GM23248 (cell line): ENCODE results near the gene TARBP1. TPM values are rescaled to one million over a fixed set of nuclear protein-coding genes. Genes with fewer than 3 reads are reported as not detected.
"Not testable (repeated sequence)": the region's sequence is repeated elsewhere in the genome, so short reads cannot be mapped to it uniquely, and the experiment has no call there.

Source experiments
- DNase-seq: peaks from one replicate; pipeline ENCODE4 v3.0.0-alpha.2; 2015
- H2AFZ ChIP-seq: fragments of 200-600 bp; sonication (generic); 2 replicates; pipeline ENCODE4 v1.6.1; 2016; ENCODE audit warnings: antibody characterized with exemption
- H3F3A ChIP-seq: fragments of 200-600 bp; sonication (generic); 2 replicates; pipeline ENCODE4 v1.6.1; 2016; ENCODE audit warnings: mild to moderate bottlenecking, antibody characterized with exemption, mixed run types; ENCODE audit not compliant: insufficient read depth
- H3K27ac ChIP-seq: fragments of 200-600 bp; sonication (generic); 2 replicates; pipeline ENCODE4 v1.5.1; 2016; ENCODE audit warnings: mild to moderate bottlenecking
- H3K27me3 ChIP-seq: fragments of 200-600 bp; sonication (generic); replicated peaks from 2 replicates; pipeline ENCODE4 v1.6.1; 2016; ENCODE audit warnings: mild to moderate bottlenecking; ENCODE audit not compliant: insufficient read depth
- H3K36me3 ChIP-seq: fragments of 200-600 bp; sonication (generic); 2 replicates; pipeline ENCODE4 v1.6.1; 2016; ENCODE audit warnings: low read depth, mild to moderate bottlenecking
- H3K4me1 ChIP-seq: fragments of 200-600 bp; sonication (generic); 2 replicates; pipeline ENCODE4 v1.6.1; 2016; ENCODE audit warnings: mild to moderate bottlenecking; ENCODE audit not compliant: insufficient read depth
- H3K4me2 ChIP-seq: fragments of 200-600 bp; sonication (generic); one replicate; pipeline ENCODE4 v1.6.1; 2016; ENCODE audit warnings: mild to moderate bottlenecking; ENCODE audit not compliant: unreplicated experiment
- H3K4me3 ChIP-seq: fragments of 200-600 bp; sonication (generic); 2 replicates; pipeline ENCODE4 v1.5.1; 2016; ENCODE audit warnings: mild to moderate bottlenecking
- H3K79me2 ChIP-seq: fragments of 200-600 bp; sonication (generic); 2 replicates; pipeline ENCODE4 v1.6.1; 2016; ENCODE audit warnings: mild to moderate bottlenecking; ENCODE audit not compliant: insufficient read depth
- H3K9ac ChIP-seq: fragments of 200-600 bp; sonication (generic); 2 replicates; pipeline ENCODE4 v1.6.1; 2016; ENCODE audit warnings: mild to moderate bottlenecking
- H3K9me2 ChIP-seq: fragments of 200-600 bp; sonication (generic); 2 replicates; pipeline ENCODE4 v1.6.1; 2016; ENCODE audit warnings: mixed run types, mild to moderate bottlenecking, moderate library complexity; ENCODE audit not compliant: insufficient read depth
- H3K9me3 ChIP-seq: fragments of 200-600 bp; sonication (generic); one replicate; pipeline ENCODE4 v1.6.1; 2017; ENCODE audit warnings: low read depth
- H4K20me1 ChIP-seq: fragments of 200-600 bp; sonication (generic); 2 replicates; pipeline ENCODE4 v1.6.0; 2016; ENCODE audit not compliant: insufficient read depth
- EZH2 ChIP-seq: fragments of 200-600 bp; sonication (generic); IDR thresholded peaks from 2 replicates; pipeline ENCODE4 v1.6.1; 2018; ENCODE audit warnings: antibody characterized with exemption, mild to moderate bottlenecking; ENCODE audit not compliant: insufficient read depth, poor library complexity, severe bottlenecking
- EZH2phosphoT487 ChIP-seq: fragments of 200-600 bp; sonication (generic); IDR thresholded peaks from 2 replicates; pipeline ENCODE4 v1.6.1; 2018; ENCODE audit warnings: antibody characterized with exemption, moderate library complexity, mild to moderate bottlenecking, low read depth; ENCODE audit not compliant: insufficient read depth
- WGBS, 2 experiments: methylation state at CpG; one replicate each; pipeline ENCODE4 v1.1.6; 2015 to 2017; ENCODE audit warnings: low lambda C conversion rate in 2 of 2, low coverage in 1 of 2; ENCODE audit errors: missing lambda C conversion rate in 2 of 2; 5-methylcytosine and 5-hydroxymethylcytosine counted together
- in situ Hi-C: fragments of 300-500 bp; cut with MboI; formaldehyde crosslinking; loops from 2 replicates; pipeline ENCODE4 v1.15.0; 2020
- polyA plus RNA-seq: library from polyadenylated mRNA; unstranded; fragments of >200 nt; fragmentation: Nextera tagmentation; extraction: Ambion mirVana; gene quantifications from 2 replicates; pipeline ENCODE4 v1.2.1, GENCODE V29; 2016
- total RNA-seq: library from RNA; depleted of rRNA; stranded (reverse); fragments of >200 nt; shearing (Covaris generic); gene quantifications from 2 replicates; pipeline ENCODE4 v1.2.3, GENCODE V29; 2014

TARBP1 gene
- total and polyA plus RNA-seq, 2 experiments from 2014 or later: 5.2 to 11.9 TPM

DNA sequence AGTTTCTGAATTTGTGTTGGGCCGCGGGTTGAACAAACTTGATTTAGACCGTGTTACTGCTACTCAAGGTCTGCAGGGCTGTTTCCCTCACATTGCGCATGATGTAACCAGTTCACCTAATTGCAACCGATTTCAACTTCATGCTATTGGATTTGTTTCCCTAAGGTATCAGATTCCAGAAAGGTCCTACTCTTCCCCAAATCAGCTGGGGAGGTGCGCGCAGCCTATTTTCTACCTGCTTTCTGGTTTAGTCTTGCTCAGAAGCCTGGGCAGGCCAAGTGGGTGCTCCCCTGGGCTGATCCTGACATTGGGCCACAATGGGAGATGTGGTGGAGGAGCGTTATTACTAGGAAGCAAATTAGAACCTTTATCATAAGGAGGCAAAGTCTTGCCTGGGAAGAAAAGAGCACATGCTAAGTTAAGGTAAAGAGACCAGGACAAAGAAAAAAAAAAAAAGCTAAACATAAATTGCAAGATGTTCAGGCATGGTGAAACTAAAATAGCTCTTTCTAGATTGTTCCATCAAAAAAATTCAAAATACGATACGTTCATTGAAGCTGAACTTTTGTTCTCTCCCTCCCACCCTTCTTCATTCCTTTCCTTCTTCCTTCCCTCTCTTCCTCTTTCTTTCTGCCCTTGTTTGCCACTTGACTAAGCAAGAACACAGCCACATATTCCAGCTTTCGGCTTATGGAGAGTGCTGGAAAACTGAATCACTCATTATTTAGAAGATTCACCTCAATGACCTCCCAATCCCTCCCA, 28.8 kb upstream of the TARBP1 start:
- H3K4me3 ChIP-seq: no peak overlapping the region
- in situ Hi-C loops: loop anchor here (10.0 kb wide), 1 partner anchor 87 kb away; no protein-coding TSS in a partner anchor
- peaks cover 20% of the 10 kb centered on the region for H3K4me1 ChIP-seq
- no peak for DNase-seq
- no peaks in the 10 kb centered on the region for H3K79me2 ChIP-seq
- H3K27me3 ChIP-seq: no peaks in the 10 kb centered on the region
- no peak overlapping the region for H3K9ac ChIP-seq
- H3K4me2 ChIP-seq: no peak overlapping the region
- H4K20me1 ChIP-seq: no peaks in the 10 kb centered on the region
- H3K27ac ChIP-seq: no peak overlapping the region
- H3K36me3 ChIP-seq: no peaks in the 10 kb centered on the region
- H2AFZ ChIP-seq: no peak overlapping the region
- no peaks in the 10 kb centered on the region for H3K9me2 ChIP-seq
- H3K9me3 ChIP-seq: no peaks in the 10 kb centered on the region
- TF ChIP-seq EZH2 (no peak), EZH2phosphoT487 (no peak)
- H3F3A ChIP-seq: peaks cover 18% of the 10 kb centered on the region
- WGBS, 2 experiments: 98% methylated on average over 11 of the region's 11 CpGs

DNA sequence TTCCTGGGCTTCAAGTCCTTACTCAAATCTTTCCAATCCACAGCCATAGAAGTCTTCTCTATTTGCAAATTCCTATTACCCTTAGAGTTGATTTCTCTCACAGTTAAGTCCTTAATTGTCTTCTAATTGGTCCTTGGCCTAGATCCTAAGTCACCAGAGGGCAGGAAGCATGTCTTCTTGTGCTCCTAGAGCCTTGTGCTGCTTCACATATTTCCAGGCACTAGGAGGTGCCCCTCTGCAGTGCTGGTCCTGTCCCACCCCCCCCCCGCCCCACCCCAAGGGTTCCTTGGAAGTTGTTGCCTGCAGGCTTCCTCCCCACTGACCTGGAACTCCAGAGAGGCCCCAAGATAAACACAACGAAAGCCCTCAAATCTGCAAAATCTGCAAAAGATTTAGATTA, 28.1 kb upstream of the TARBP1 start:
- Histone ChIP-seq H3K27me3 (no peaks in the 10 kb centered on the region), H4K20me1 (no peaks in the 10 kb centered on the region), H3K9me2 (no peaks in the 10 kb centered on the region), H3F3A (peaks cover 18% of the 10 kb centered on the region), H3K4me3 (no peak overlapping the region), H3K9ac (no peak overlapping the region), H3K9me3 (no peaks in the 10 kb centered on the region), H2AFZ (no peak overlapping the region), H3K4me1 (peaks cover 20% of the 10 kb centered on the region), H3K79me2 (no peaks in the 10 kb centered on the region), H3K27ac (no peak overlapping the region), H3K36me3 (no peaks in the 10 kb centered on the region), H3K4me2 (no peak overlapping the region)
- TF ChIP-seq EZH2phosphoT487: no peak
- no peak for DNase-seq
- 97 to 100% methylated on average over 1 to 2 of the region's 2 CpGs for WGBS, 2 experiments
- in situ Hi-C loops: loop anchor here (10.0 kb wide), 1 partner anchor 88 kb away; no protein-coding TSS in a partner anchor

DNA sequence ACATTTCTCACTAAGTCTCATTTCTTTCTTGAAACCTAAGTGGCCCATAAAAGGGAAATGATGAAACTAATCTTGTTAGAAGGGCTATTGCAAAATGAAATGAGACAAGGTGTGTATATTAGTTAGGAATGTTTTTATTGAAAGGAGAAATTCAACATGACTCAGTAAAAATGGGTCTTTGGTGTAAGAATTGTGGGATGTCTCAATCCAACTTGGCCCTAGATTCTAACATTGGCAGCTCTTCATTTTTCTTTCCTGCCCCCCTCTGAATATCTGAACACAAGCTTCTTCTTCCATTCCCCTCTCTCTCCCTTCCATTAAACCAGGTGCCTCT, 26.8 kb upstream of the TARBP1 start:
- Histone ChIP-seq H3K9me3 (no peaks in the 10 kb centered on the region), H3K9ac (0 out of 2 replicates have a peak overlapping the region, but pooled peaks have one; percentile 18), H3K4me2 (peak overlapping the region; percentile 10), H3K36me3 (no peaks in the 10 kb centered on the region), H3K9me2 (no peaks in the 10 kb centered on the region), H3K79me2 (no peaks in the 10 kb centered on the region), H3K4me3 (no peak overlapping the region), H3K27ac (peak overlapping the region; percentile 52), H4K20me1 (no peaks in the 10 kb centered on the region), H3K4me1 (peaks cover 30% of the 10 kb centered on the region), H2AFZ (0 out of 2 replicates have a peak overlapping the region, but pooled peaks have one; percentile 14), H3K27me3 (no peaks in the 10 kb centered on the region), H3F3A (peaks cover 22% of the 10 kb centered on the region)
- TF ChIP-seq EZH2phosphoT487: no peak
- no peak for TF ChIP-seq EZH2
- in situ Hi-C loops: loop anchor here (10.0 kb wide), 1 partner anchor 89 kb away; no protein-coding TSS in a partner anchor
- DNase-seq: peak; percentile 85

DNA sequence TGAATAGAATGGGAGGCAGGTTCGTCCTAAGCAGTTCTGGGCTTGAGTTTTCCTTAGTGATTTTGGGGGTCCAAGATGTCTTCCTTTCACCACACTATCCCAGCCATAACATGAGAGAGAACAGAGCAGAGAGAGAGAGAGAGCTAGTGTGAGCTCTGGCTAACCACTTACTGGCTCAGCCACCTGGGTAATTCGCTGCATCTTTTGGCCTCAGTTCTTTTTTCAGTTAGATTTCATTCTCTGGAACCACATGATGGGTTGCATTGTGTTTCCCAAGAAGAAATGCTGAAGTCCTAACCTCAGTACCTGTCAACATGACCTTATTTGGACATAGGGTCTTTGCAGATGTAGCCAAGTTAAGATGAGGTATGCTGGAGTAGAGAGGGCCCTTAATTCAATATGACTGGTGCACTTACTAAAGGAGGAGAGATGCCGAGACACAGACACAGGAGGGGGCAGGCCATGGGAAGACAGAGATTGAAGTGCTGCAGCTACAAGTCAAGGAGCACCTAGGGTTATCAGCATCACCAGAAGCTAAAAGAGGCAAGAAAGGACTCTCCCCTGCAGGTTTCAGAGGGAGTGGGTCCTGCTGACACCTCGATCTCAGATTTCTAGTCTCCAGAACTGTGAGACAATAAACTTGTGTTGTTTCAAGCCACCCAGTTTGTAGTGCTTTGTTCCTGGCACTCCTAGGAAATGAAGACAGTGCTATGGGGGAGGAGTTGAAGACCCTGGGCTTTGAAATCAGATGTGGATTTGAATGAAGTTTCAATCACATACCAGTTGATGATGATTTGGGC, 26.2 kb upstream of the TARBP1 start:
- no peaks in the 10 kb centered on the region for H3K79me2 ChIP-seq
- no peaks in the 10 kb centered on the region for H3K27me3 ChIP-seq
- H2AFZ ChIP-seq: 0 out of 2 replicates have a peak overlapping the region, but pooled peaks have one; percentile 14
- H3K27ac ChIP-seq: peak overlapping the region; percentile 52
- H3K36me3 ChIP-seq: no peaks in the 10 kb centered on the region
- H3K9me2 ChIP-seq: no peaks in the 10 kb centered on the region
- WGBS, 2 experiments: 92 to 98% methylated on average over 4 of the region's 4 CpGs
- DNase-seq: no peak
- TF ChIP-seq EZH2: no peak
- TF ChIP-seq EZH2phosphoT487: no peak
- in situ Hi-C loops: loop anchor here (10.0 kb wide), 1 partner anchor 90 kb away; no protein-coding TSS in a partner anchor
- no peak overlapping the region for H3K4me3 ChIP-seq
- 0 out of 2 replicates have a peak overlapping the region, but pooled peaks have one; percentile 18 for H3K9ac ChIP-seq
- H3K4me2 ChIP-seq: peak overlapping the region; percentile 10
- no peaks in the 10 kb centered on the region for H3K9me3 ChIP-seq
- H4K20me1 ChIP-seq: no peaks in the 10 kb centered on the region
- peaks cover 35% of the 10 kb centered on the region for H3K4me1 ChIP-seq
- H3F3A ChIP-seq: peaks cover 28% of the 10 kb centered on the region

DNA sequence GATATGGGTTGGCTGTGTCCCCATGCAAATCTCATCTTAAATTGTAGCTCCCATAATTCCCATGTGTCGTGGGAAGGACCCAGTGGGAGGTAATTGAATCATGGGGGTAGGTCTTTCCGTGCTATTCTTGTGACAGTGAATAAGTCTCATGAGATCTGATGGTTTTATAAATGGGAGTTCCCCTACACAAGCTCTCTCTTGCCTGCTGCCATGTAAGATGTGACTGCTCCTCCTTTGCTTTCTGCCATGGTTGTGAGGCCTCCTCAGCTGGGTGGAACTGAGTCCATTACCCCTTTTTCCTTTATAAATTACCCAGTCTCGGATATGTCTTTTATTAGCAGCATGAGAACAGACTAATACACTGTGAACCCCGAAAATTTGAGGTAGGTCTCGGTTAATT, 25.3 kb upstream of the TARBP1 start:
- not testable (repeated sequence) for H4K20me1 ChIP-seq, DNase-seq, H3K36me3 ChIP-seq, H3K9ac ChIP-seq, H2AFZ ChIP-seq, H3K9me3 ChIP-seq, H3K27ac ChIP-seq, H3K27me3 ChIP-seq, H3K9me2 ChIP-seq, H3K79me2 ChIP-seq, H3K4me3 ChIP-seq, H3K4me2 ChIP-seq
- Histone ChIP-seq H3K4me1 (peaks cover 36% of the 10 kb centered on the region), H3F3A (peaks cover 35% of the 10 kb centered on the region)
- WGBS, 2 experiments: 73 to 76% methylated on average over 5 of the region's 5 CpGs
- in situ Hi-C loops: loop anchor here (10.0 kb wide), 1 partner anchor 91 kb away; no protein-coding TSS in a partner anchor
